Esophagus muscularis mucosa (tissue), 4 donors: Measurements from ENCODE around the gene PHKA1. TPM values are rescaled to one million over a fixed set of nuclear protein-coding genes. Genes with fewer than 3 reads are reported as not detected.
"Not testable (repeated sequence)": the region's sequence is repeated elsewhere in the genome, so short reads cannot be mapped to it uniquely, and the experiment has no call there.

Experiments
- DNase-seq: peaks from one replicate; pipeline ENCODE4 v3.0.0-alpha.2; 2017; ENCODE audit errors: extremely low spot score
- H3K27ac ChIP-seq, 4 donors: fragments of 200-600 bp; sonication (generic); replicated peaks in 1 of 4; 1 replicate in 3 of 4; 2 replicates in 1 of 4; pipeline ENCODE4 v1.5.1; 2016 to 2019; ENCODE audit warnings: mild to moderate bottlenecking in 1 of 4
- H3K27me3 ChIP-seq, 4 donors: fragments of 200-600 bp; sonication (generic); one replicate each; pipeline versions ENCODE4 v1.5.1 to v1.6.0; 2016 to 2019
- H3K36me3 ChIP-seq, 4 donors: fragments of 200-600 bp; sonication (generic); one replicate each; pipeline ENCODE4 v1.5.1; 2016 to 2019
- H3K4me1 ChIP-seq, 4 donors: fragments of 200-600 bp; sonication (generic); one replicate each; pipeline ENCODE4 v1.5.1; 2016 to 2019
- H3K4me3 ChIP-seq, 4 donors: fragments of 200-600 bp; sonication (generic); 1 replicate in 2 of 4; 2 replicates in 2 of 4; pipeline ENCODE4 v1.5.1; 2016 to 2019; ENCODE audit warnings: mild to moderate bottlenecking in 4 of 4, moderate library complexity in 1 of 4
- H3K9me3 ChIP-seq, 4 donors: fragments of 200-600 bp; sonication (generic); 1 replicate in 3 of 4; 2 replicates in 1 of 4; pipeline ENCODE4 v1.5.1; 2016 to 2019
- CTCF ChIP-seq, 3 experiments: fragments of 200-600 bp in 2 of 3; fragments of 450-650 bp in 1 of 3; sonication (generic) in 2 of 3; IDR thresholded peaks; one replicate each; pipeline ENCODE4 v1.5.1; 2017 to 2019; ENCODE audit warnings: antibody characterized with exemption in 3 of 3, mild to moderate bottlenecking in 2 of 3, moderate library complexity in 1 of 3
- EP300 ChIP-seq: sonication (generic); formaldehyde crosslinking; IDR thresholded peaks from one replicate; pipeline ENCODE4 v1.6.1; 2017; ENCODE audit warnings: antibody characterized with exemption
- POLR2A ChIP-seq: fragments of 450-650 bp; IDR thresholded peaks from one replicate; pipeline ENCODE4 v1.6.1; 2017; ENCODE audit warnings: antibody characterized with exemption, moderate library complexity, mild to moderate bottlenecking, low read depth
- POLR2AphosphoS5 ChIP-seq, 2 donors: sonication (generic); formaldehyde crosslinking; IDR thresholded peaks; one replicate each; pipeline ENCODE4 v1.6.1; 2017; ENCODE audit warnings: antibody characterized with exemption in 2 of 2
- WGBS: methylation state at CpG from one replicate; pipeline ENCODE4 v1.1.5; 2018; 5-methylcytosine and 5-hydroxymethylcytosine counted together
- intact Hi-C: fragments of 100-400 bp; cut with DNase I; formaldehyde crosslinking; loops from one replicate; pipeline ENCODE4 v1.15.1; 2023
- total RNA-seq, 4 donors: library from RNA; depleted of rRNA; stranded (reverse); fragments of >200 nt; gene quantifications; one replicate each; pipeline versions ENCODE4 v1.1.0 to v1.2.1, GENCODE V29; 2016

PHKA1 gene
- 10 to 100 TPM in 1 of 4 donors, 1 to 10 TPM in 3; 6.0 to 10.7 (median 8.0) TPM for total RNA-seq

GRCh38 chrX:72713599-72714477 is at the start of gene PHKA1:
PHKA1 (minus strand) TSS chrX:72714306; CDS start chrX:72713880, 426 bp downstream.
- H3K4me1 ChIP-seq: peaks cover 3 to 17% (median 14%) of the 10 kb centered on the region in 4 donors
- peak within 1 kb of the TSS; percentile 80 to 85 (median 84) for H3K27ac ChIP-seq
- 45% methylated on average over 46 of the region's 80 CpGs for WGBS
- peak in 1 of 2 donors; percentile 29 for TF ChIP-seq POLR2AphosphoS5 (IDR thresholded peaks at IDR 0.05)
- H3K27me3 ChIP-seq, DNase-seq, H3K36me3 ChIP-seq, H3K9me3 ChIP-seq, intact Hi-C loops: not testable (repeated sequence)
- H3K4me3 ChIP-seq: peak within 1 kb of the TSS; percentile 52 to 62 (median 58)

- intact Hi-C loops: not testable (repeated sequence)
Observed at GRCh38 chrX:72760454-72760853, 46.3 kb upstream of the PHKA1 start.

GRCh38 chrX:72748545-72748944 is 34.4 kb upstream of the PHKA1 start:
- H3K36me3 ChIP-seq, H3K9me3 ChIP-seq, H3K27me3 ChIP-seq, H3K27ac ChIP-seq, H3K4me3 ChIP-seq, DNase-seq, intact Hi-C loops, H3K4me1 ChIP-seq: not testable (repeated sequence)
- WGBS: no CpG with 5 or more reads among the region's 3 CpGs

More at GRCh38 chrX:72760454-72760853, 46.3 kb upstream of the PHKA1 start:
- DNase-seq, H3K4me3 ChIP-seq, H3K27me3 ChIP-seq, H3K9me3 ChIP-seq, H3K36me3 ChIP-seq, H3K4me1 ChIP-seq, H3K27ac ChIP-seq: not testable (repeated sequence)
- WGBS: no CpG with 5 or more reads among the region's 9 CpGs

- H3K4me3 ChIP-seq, H3K9me3 ChIP-seq, H3K27me3 ChIP-seq, H3K27ac ChIP-seq, H3K36me3 ChIP-seq, DNase-seq, intact Hi-C loops, H3K4me1 ChIP-seq: not testable (repeated sequence)
- no CpG with 5 or more reads among the region's 7 CpGs for WGBS
Observed at GRCh38 chrX:72745546-72745945, 31.4 kb upstream of the PHKA1 start.

GRCh38 chrX:72735561-72735960 is 21.5 kb upstream of the PHKA1 start:
- H3K36me3 ChIP-seq: no peaks in the 10 kb centered on the region
- WGBS: 81% methylated on average over 1 of the region's 1 CpG
- intact Hi-C loops: no loop called here
- no peak for DNase-seq
- no peak for TF ChIP-seq POLR2AphosphoS5 (IDR thresholded peaks at IDR 0.05)
- TF ChIP-seq EP300: no peak
- TF ChIP-seq POLR2A: no peak
- no peak for TF ChIP-seq CTCF (IDR thresholded peaks at IDR 0.05)
- H3K27ac ChIP-seq: no peak overlapping the region
- H3K27me3 ChIP-seq: peaks cover 0 to 4% (median 0%) of the 10 kb centered on the region in 4 donors
- H3K4me1 ChIP-seq: no peaks in the 10 kb centered on the region
- no peaks in the 10 kb centered on the region for H3K9me3 ChIP-seq
- H3K4me3 ChIP-seq: no peak overlapping the region

GRCh38 chrX:72733636-72734035 is 19.5 kb upstream of the PHKA1 start:
- DNase-seq, H3K27me3 ChIP-seq, H3K9me3 ChIP-seq, intact Hi-C loops, H3K4me1 ChIP-seq, H3K36me3 ChIP-seq, H3K4me3 ChIP-seq, H3K27ac ChIP-seq: not testable (repeated sequence)
- 63% methylated on average over 8 of the region's 8 CpGs for WGBS

- TF ChIP-seq EP300 (no peak), POLR2A (no peak), POLR2AphosphoS5 (IDR thresholded peaks at IDR 0.05) (no peak), CTCF (IDR thresholded peaks at IDR 0.05) (no peak)
Observed at GRCh38 chrX:72727846-72728245, 13.7 kb upstream of the PHKA1 start.

More at GRCh38 chrX:72727846-72728245, 13.7 kb upstream of the PHKA1 start:
- DNase-seq: no peak
- H3K9me3 ChIP-seq: no peaks in the 10 kb centered on the region
- WGBS: 88% methylated on average over 7 of the region's 7 CpGs
- no peaks in the 10 kb centered on the region for H3K27me3 ChIP-seq
- no peak overlapping the region for H3K4me3 ChIP-seq
- H3K4me1 ChIP-seq: no peaks in the 10 kb centered on the region
- H3K36me3 ChIP-seq: no peaks in the 10 kb centered on the region
- no peak overlapping the region for H3K27ac ChIP-seq
- intact Hi-C loops: no loop called here
